Posterior cingulate gyrus (tissue), 11 donors: ENCODE measurements around the gene INHBE.
"Not testable (repeated sequence)": the region's sequence is repeated elsewhere in the genome, so short reads cannot be mapped to it uniquely, and the experiment has no call there.

Experiments used
- DNase-seq, 10 donors: peaks; one replicate each; pipeline versions ENCODE4 v3.0.0 to v3.0.0-alpha.2; 2020 to 2021; ENCODE audit warnings: mixed read lengths in 3 of 10
- intact Hi-C: fragments of 100-400 bp; cut with DNase I; formaldehyde crosslinking; loops from one replicate; pipeline ENCODE4 v1.15.1; 2023

Gene INHBE, protein sequence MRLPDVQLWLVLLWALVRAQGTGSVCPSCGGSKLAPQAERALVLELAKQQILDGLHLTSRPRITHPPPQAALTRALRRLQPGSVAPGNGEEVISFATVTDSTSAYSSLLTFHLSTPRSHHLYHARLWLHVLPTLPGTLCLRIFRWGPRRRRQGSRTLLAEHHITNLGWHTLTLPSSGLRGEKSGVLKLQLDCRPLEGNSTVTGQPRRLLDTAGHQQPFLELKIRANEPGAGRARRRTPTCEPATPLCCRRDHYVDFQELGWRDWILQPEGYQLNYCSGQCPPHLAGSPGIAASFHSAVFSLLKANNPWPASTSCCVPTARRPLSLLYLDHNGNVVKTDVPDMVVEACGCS

DNA sequence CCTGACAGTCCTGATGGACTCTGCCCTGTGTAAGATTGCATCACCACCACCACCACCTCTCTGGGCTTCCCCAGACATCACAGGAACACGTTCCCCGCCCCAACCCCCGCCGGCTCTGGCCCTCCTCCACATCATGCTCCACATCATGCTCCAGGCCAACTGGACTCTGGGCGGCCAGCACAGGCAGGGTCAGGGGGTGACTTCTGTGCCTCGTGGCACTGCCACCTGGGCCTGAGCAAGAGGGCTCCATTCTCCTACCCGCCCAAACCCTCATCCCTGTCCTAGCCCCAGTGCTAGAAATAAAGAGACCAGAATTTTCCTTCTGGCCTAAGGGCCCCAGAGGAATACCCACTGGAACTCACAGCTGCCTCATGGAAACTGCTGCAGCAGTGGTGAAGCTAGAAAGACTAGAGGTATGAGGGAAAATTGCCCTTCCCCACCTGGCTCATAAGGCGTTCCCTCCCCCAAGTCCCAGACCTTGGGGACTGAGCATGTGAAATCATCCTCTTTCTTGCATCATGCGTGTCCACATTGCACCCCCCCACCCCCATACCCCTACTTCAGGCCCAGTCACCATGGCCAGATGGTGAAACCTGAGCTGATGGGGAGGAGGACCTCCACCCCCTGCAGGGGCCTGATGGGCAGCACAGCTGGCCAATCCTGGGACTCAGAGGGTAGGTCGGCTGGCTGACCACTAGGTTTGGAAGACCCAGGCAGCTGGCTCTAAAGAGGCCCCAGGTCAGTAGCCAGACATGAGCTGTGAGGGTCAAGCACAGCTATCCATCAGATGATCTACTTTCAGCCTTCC lies at the start of gene INHBE:
Gene INHBE, plus strand, starts transcription at position 742 of the 808 bp plus-strand sequence. CDS start 230 bp downstream, outside the sequence.
- DNase-seq = peak in 1 of 10 donors; percentile 66
- intact Hi-C loops = no loop called here

DNA sequence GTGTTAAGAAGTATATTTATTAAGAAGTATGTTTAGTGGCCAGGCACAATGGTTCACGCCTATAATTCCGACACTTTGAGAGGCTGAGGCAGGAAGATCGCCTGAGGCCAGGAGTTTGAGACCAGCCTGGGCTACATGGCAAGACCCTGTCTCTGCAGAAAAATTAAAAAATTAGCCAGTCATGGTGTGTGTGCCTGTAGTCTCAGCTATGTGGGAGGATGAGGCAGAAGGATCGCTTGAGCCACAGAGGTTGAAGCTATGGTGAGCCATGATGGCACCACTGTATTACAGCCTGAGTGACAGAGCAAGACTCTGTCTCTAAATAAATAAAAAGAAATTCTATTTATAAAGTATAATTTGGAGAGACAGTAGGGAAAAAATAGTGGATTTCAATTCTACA lies 44.6 kb upstream of the INHBE start:
- DNase-seq = no peak
- intact Hi-C loops = no loop called here

DNA sequence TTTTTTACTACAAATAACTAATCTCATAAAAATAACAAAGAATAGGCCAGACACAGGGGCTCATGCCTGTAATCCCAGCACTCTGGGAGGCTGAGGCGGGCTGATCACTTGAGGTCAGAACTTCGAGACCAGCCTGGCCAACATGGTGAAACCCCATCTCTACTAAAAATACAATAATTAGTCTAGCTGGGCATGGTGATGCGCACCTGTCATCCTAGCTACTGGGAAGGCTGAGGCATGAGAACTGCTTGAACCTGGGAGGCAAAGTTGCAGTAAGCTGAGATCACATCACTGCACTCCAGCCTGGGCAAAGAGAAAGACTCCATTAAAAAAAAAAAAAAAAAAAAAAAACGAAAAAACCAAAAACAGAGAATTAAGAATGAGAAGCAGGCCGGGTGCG lies 40.9 kb upstream of the INHBE start:
- intact Hi-C loops, DNase-seq: not testable (repeated sequence)

DNA sequence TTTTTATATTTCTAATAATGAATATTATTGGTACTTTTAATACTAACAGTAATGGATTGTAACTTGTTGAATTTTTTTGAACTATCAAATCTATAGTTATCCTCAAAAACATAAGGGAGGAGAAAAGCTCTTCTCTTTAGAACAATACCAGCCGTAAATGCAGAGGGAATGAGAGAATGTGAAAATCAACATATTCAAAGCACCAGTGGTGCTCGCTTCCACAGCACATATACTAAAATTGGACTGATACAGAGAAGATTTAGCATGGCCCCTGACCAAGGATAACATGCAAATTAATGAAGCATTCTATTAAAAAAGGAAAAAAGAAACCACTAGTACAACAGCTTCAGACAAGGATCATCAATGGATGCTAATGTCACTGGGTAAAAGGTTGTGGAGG lies 40.0 kb upstream of the INHBE start:
- intact Hi-C loops = no loop called here
- DNase-seq = no peak

DNA sequence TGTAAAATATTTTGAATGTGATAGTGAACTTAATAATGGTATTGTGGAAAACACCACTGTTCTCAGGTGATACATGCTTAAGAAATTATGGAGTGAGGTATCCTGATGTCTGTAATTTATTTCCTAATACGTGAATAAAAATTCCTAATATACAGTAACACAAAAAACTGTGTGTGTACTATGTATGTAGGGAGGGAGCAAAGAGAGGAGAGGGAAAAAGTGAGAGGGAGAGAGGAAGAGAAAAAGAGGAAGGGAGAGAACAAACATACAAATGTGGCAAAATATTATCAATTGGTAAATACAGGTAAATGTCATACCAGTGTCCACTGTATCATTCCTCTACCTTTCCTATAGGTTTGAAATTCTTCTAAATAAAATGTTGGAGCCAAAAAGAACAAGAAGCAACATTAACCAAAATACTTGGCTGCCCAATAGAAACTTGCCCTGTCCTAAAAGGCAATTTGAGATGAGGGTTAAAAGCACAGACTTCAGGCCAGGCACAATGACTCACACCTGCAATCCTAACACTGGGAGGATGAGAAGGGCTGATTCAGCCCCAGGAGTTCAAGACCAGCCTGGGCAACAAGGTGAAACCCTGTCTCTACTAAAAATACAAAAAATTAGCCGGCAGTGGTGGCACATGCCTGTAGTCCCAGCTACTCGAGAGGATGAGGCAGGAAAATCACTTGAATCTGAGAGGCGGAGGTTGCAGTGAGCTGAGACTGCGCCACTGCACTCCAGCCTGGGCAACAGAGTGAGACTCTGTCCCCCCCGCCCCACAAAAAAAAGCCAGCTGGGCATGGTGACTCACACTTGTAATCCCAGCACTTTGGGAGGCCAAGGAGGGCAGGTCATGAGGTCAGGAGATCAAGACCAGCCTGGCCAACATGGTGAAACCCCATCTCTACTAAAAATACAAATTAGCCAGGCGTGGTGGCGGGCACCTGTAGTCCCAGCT lies 38.8 kb upstream of the INHBE start:
- DNase-seq = no peak

DNA sequence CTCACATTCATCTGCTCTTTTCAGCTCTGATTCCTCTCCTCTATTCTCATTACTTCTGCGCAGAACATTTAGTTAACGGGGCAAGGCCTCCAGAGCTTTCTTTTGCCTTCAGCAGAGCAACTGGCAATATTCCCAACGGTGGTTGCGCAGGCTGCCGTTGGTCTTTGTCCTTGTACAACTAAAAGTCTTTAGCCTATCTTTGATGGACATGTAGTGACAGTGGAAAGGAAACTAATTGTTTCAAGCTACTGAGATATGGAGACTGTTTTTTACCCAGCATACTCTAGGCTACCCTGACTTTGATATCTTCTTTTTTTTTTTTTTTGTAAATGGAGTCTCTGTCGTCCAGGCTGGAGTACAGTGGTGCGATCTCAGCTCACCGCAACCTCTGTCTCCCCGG lies 36.9 kb upstream of the INHBE start:
- no peak for DNase-seq
- intact Hi-C loops = no loop called here

More for the DNA sequence above, 38.8 kb upstream of the INHBE start:
- intact Hi-C loops = no loop called here

DNA sequence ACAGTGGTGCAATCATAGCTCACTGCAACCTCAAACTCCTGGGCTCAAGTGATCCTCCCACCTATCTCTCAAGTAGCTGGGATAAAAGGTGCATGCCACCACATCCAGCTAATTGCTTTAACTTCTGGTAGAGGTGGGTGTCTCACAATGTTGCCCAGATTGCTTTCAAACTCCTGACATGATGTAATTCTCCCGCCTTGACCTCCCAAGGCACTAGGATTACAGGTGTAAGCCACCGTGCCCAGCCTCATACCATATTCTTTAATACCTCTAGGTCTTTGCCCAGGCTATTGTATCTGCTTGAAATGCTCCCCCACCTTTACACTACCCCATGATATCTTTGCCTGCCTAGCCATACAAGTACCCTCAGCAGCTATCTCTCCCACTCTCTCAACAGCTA lies 35.6 kb upstream of the INHBE start:
- no peak for DNase-seq
- intact Hi-C loops = no loop called here

DNA sequence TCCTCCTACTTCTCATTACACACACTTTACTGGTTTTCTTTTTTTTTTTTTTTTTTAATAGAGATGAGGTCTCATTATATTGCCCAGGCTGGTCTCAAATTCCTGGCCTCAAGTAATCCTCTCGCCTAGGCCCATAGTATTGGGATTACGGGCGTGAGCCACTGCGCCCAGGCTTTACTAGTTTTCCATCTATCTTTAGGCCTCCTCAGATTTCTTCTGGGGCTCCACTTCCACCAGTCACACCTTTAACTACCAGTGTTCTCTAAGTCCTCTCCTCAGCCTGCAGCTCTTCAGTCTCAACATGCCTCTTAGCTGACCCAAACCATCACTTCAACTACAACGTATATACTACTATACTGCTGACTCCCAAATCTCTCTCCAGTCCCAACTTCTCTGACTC lies 34.6 kb upstream of the INHBE start:
- DNase-seq = no peak

DNA sequence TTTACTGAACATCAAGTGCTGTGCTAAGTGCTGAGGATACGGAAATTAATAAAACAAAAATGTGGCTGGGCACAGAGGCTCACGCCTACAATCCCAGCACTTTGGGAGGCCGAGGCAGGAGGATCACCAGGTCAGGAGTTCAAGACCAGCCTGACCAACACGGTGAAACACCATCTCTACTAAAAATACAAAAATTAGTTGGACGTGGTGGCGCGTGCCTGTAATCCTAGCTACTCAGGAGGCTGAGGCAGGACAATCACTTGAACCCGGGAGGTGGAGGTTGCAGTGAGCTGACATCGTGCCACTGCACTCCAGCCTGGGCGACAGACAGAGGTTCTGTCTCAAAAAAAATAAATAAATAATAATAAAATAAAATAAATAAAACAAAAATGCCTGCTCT lies 28.2 kb upstream of the INHBE start:
- intact Hi-C loops, DNase-seq: not testable (repeated sequence)

More for the DNA sequence above, 34.6 kb upstream of the INHBE start:
- intact Hi-C loops = no loop called here

DNA sequence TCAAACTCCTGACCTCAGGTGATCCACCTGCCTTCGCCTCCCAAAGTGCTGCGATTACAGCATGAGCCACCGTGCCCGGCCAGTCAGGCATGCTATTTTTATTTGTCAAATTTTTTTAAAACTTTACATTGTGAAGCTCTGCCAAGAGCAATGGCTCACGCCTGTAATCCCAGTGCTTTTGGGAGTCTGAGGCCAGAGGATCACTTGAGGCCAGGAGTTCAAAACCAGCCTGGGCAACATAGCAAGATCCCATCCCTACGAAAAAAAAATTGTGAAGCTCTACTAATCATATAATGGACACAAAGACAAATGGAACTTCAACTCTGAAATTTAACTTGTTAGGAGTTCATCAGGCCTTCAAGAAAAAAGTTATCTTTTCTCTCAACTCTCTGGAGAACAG lies 26.1 kb upstream of the INHBE start:
- DNase-seq = no peak
- intact Hi-C loops = no loop called here

DNA sequence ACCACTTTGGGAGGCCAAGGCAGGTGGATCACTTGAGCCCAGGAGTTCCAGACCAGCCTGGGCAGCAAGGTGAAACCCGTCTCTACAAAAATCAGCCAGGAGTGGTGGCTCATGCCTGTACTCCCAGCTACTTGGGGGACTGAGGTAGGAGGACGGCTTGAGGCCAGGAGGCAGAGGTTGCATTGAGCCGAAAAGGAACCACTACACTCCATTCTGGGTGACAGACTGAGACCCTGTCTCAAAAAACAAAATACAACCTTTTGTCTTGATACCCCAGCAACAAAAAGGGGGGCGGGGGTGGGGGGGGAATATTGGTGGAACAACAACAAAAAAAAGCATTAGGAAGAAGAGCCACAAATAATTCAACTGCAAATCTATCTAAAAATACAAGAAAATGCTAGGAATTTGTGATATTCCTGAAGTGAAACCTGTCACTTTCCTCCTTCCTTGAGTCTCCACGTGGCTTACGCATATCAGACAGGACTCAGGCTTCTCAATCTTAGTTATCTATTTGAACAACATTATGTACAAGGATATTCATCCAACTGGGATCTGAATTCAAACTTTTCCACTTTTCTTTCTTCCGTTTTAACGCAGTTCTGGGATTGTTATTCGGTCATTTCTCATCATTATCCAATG lies 25.5 kb upstream of the INHBE start:
- no peak for DNase-seq
- intact Hi-C loops = no loop called here

DNA sequence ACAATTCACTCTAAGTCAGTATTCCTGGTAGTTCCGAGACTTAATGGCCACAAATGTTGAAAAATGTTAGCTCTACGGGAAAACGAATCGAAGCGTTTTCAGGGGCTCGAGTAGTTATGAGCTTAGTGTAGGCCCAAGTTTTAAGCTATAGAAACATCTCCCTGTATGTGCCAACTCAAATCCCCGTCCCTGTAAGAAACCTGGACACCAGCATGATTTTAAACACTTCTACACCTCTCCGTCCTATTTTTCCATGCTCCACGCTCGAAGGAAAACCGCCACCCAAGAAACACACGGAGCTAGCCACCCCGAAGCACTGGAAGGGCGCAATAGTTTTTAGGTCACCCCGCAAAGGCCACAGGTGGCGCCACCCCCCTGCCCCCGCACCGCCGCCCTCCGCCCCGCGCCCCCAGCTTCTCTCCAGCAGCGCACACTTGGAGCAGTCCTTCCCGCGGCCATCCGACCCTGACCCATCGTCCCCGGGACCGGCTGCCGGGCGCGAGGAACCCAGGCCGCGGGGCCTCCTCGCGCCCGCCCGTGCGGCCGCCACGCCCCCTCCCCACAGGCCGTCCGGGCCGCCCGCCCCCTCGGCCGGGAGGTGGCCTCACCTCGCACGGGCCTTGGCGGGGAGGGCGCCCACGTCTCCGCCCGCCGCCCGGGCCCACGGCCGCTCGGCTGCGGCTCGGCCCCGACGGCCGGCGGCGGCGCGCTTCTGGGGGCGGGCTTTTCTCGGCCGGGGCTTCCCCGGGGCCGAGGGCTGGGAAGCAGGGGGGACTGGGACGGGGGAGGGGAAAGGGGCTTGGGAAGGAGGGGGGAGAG lies 24.8 kb upstream of the INHBE start:
- DNase-seq = peak in 3 of 10 donors; percentile 2 to 30 (median 18)
- intact Hi-C loops = no loop called here

DNA sequence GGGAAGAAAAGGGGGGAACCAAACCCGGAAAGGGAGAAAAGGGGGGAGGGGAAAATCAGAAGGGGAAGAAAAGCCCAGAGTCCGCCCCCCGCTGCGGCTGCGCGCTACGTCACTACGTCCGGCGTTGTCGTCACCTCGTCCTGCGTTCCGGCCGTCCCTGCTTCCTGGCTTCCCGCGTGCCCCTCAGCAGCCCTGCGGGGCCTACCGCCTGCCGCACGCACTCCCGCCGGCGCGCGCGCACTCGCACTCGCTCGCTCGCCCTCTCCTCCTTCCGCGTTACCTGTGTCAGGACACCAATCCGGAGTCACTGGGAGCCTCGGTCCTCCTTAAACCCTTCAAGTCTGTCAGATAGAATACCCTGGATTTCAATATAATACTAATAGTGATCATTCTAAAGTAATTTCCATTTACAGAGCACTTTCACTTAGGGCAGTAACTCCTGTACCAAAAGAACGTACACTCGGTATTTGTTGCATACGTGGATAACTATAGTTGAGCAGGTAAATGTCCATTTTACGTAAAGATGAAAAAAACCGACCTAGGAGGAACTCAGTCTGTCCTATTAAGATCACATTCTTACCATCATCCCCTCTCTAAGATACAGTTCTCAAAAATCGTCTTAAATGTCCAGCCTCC lies 24.1 kb upstream of the INHBE start, which contains the start of gene R3HDM2:
Gene R3HDM2, minus strand, starts transcription at position 113 of the 636 bp plus-strand sequence. CDS start 120,615 bp downstream, outside the sequence.
- DNase-seq = peak; percentile 91 to 99 (median 96)
- intact Hi-C loops = no loop called here

DNA sequence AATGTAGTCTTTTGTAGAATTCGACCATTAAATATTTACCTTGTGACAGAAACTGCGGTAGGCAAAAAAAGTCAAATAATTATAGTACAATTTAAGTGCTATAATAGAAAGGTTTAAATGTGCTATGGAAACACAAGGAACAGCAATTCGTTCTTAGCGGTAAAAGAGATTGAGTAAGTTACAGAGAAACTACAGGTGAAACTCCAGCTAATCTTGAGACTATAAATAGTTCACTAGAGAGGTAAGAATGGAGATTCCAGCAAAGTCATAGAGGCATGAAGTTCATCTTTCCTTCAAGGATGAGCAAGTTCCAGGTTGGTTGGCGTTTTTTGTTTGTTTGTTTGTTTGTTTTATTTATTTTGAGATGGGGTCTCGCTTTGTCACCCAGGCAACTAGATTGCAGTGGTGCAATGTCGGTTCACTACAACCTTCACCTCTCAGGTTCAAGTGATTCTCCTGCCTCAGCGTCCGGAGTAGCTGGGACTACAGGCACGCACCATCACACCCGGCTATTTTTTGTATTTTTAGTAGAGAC lies 23.4 kb upstream of the INHBE start:
- DNase-seq = peak in 1 of 10 donors; percentile 52
- intact Hi-C loops = no loop called here

DNA sequence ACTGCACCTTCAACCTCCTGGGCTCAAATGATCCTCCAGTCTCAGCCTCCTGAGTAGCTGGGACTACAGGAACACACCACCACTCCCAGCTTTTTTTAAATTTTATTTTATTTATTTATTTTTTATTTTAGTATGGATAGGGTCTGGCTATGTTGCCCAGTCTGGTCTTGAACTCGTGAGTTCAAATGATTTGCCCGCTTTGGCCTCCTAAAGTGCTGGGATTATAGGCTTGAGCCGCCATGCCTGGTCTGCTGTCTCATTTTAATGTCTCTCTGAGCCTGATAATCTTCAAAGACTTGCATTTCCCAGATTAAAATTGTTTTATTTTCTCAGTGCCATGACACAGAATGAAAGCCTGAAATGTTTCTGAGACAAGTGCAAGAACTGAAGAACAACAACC lies 21.7 kb upstream of the INHBE start:
- intact Hi-C loops = no loop called here
- DNase-seq = peak in 1 of 10 donors; percentile 8

DNA sequence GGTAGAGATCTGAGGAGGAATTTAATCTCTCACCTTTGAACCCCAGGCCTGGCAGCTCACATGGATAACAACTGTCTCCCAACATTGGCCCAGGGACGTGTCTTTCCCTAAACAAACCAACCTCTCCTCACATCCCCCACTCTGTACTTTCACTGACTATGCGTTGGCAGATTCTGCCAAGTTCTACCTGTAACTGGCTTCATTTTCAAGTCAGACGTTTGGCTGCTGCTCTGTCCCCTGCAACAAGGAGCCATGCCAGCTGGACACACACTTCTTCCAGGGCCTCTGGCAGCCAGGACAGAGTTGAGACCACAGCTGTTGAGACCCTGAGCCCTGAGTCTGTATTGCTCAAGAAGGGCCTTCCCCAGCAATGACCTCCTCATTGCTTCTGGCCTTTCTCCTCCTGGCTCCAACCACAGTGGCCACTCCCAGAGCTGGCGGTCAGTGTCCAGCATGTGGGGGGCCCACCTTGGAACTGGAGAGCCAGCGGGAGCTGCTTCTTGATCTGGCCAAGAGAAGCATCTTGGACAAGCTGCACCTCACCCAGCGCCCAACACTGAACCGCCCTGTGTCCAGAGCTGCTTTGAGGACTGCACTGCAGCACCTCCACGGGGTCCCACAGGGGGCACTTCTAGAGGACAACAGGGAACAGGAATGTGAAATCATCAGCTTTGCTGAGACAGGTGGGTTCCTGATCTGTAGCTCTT lies 20.4 kb upstream of the INHBE start, which contains the start of gene INHBC:
Gene INHBC, plus strand, starts transcription at position 268 of the 707 bp plus-strand sequence. Its CDS starts 103 bp downstream, at position 371.
- intact Hi-C loops = no loop called here
- DNase-seq = peak in 1 of 10 donors; percentile 77

DNA sequence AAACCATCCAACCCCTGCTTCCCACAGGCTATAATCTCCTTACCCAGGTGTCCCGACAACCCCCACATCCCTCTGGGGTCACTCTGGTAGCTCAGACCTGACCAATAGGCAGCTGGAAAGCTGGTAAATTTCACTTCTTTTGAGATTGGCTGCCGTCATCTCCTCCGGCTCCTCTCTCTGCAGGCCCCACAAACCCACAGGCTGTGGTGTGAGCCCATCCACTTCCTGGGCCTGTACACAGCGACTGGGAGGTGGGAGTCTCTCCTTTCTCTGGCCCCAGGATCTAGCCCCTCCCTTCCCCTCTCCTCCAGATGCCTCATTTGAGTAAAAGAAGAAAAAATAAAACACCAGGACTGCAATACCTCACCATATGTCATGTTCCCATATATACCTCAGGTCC lies 19.8 kb upstream of the INHBE start:
- peak in 1 of 10 donors; percentile 43 for DNase-seq
- intact Hi-C loops = no loop called here
